HG02840 (cell line): ENCODE results near the gene ZBTB7C.

Experiments
- ATAC-seq: cut with Tn5 transposase; IDR thresholded peaks from one replicate; pipeline ENCODE4 v1.9.1; 2021; ENCODE audit warnings: mild to moderate bottlenecking, moderate library complexity, moderate number of reproducible peaks; ENCODE audit not compliant: unreplicated experiment, low FRiP score

Gene ZBTB7C

GRCh38 chr18:48020337-48021250 is 388.6 kb downstream of the ZBTB7C start:
- no peak for ATAC-seq

- ATAC-seq: no peak
Observed at GRCh38 chr18:48019557-48020325, 389.4 kb downstream of the ZBTB7C start.

- ATAC-seq: no peak
Observed at GRCh38 chr18:48018851-48019250, 390.3 kb downstream of the ZBTB7C start.

- ATAC-seq: no peak
Observed at GRCh38 chr18:48017635-48018034, 391.5 kb downstream of the ZBTB7C start.

GRCh38 chr18:48013162-48013561 is 396.0 kb downstream of the ZBTB7C start:
- ATAC-seq: no peak

- no peak for ATAC-seq
Observed at GRCh38 chr18:48011926-48012465, 397.2 kb downstream of the ZBTB7C start.

- ATAC-seq: no peak
Observed at GRCh38 chr18:48010264-48010663, 398.9 kb downstream of the ZBTB7C start.

GRCh38 chr18:48009116-48009745 is 400.0 kb downstream of the ZBTB7C start:
- ATAC-seq: no peak

GRCh38 chr18:48007955-48008701 is 401.1 kb downstream of the ZBTB7C start:
- no peak for ATAC-seq

- no peak for ATAC-seq
Observed at GRCh38 chr18:48007381-48007780, 401.8 kb downstream of the ZBTB7C start.

- no peak for ATAC-seq
Observed at GRCh38 chr18:48006415-48007175, 402.6 kb downstream of the ZBTB7C start.

- ATAC-seq: no peak
Observed at GRCh38 chr18:48004577-48004976, 404.6 kb downstream of the ZBTB7C start.

- ATAC-seq: no peak
Observed at GRCh38 chr18:48003426-48004349, 405.5 kb downstream of the ZBTB7C start.

GRCh38 chr18:48002933-48003365 is 406.2 kb downstream of the ZBTB7C start:
- ATAC-seq: no peak

- ATAC-seq: no peak
Observed at GRCh38 chr18:48000701-48001100, 408.5 kb downstream of the ZBTB7C start.

GRCh38 chr18:47999801-48000248 is 409.4 kb downstream of the ZBTB7C start:
- ATAC-seq: no peak

GRCh38 chr18:47997338-47997780 is 411.8 kb downstream of the ZBTB7C start:
- ATAC-seq: no peak

- ATAC-seq: no peak
Observed at GRCh38 chr18:47996091-47996541, 413.1 kb downstream of the ZBTB7C start.
